ENCODE measurements around the gene SMNDC1.
"Not testable (repeated sequence)": the region's sequence is repeated elsewhere in the genome, so short reads cannot be mapped to it uniquely, and the experiment has no call there.

Gene SMNDC1

DNA sequence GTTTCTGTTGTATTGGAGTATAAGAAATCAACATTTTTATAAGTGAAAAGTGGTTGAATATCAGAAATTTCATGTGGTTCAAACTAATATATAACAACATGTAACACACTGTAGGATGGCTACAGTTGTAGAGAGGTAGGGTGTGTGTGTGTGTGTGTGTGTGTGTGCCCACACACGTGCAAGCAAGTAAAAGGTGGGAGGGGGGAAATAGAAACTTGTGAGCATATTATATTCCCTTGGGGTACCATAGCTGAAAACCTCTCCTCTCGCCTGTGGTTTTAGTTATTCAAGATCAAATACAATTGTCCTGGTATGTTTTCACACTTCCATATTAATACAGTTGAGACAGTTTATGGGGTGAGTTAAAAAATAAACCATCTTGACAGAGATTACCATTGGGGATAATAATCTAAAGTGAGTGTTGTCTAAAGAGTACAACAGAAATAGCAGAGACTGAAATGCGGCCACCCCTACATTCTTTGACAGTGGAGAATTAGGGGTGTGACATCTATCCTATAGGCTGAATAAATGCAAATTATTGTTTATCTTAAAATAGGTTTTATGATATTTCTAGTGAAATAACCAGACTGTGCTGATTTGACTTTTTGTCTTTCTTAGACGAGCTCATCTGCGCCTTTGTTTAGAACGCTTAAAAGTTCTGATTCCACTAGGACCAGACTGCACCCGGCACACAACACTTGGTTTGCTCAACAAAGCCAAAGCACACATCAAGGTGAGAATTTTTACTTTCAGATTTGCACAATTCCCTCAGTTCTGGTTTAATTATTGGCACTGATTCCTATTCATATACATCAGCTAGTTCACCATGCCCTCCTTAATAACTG is 25.9 kb downstream of the SMNDC1 start:
- DNase-seq, result no peak

GRCh38 chr10:110277591-110277990 is 27.1 kb downstream of the SMNDC1 start:
- no peak for DNase-seq

GRCh38 chr10:110276603-110277002 is 28.1 kb downstream of the SMNDC1 start:
- no peak for DNase-seq

DNA sequence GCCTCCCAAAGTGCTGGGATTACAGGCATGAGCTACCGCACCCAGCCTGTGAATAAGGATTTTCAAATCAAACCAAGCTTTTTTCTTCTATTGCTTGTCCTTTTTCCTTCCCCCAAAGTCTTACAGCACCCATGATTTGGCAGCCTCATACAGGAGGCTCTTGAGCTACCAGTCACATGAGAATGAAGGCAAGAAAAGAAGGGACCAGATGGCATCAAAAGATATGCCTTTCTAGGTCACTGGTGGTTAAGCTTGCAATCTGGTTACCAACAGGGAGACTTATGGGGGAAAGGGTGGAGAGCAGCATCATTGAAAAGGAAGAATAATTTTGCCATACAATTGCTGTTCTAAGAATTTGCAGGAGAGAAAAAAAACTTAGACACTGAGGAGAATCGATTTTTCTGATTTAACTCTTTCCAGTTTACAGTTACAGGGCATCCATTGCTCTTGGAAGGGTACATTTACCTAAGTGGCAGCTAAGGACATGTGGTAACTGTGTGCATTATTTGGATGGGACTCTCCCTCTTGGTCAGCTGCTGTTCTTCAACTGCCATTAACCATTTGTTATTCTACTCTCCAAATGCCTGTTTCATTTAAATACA is 29.5 kb downstream of the SMNDC1 start:
- DNase-seq, result no peak

DNA sequence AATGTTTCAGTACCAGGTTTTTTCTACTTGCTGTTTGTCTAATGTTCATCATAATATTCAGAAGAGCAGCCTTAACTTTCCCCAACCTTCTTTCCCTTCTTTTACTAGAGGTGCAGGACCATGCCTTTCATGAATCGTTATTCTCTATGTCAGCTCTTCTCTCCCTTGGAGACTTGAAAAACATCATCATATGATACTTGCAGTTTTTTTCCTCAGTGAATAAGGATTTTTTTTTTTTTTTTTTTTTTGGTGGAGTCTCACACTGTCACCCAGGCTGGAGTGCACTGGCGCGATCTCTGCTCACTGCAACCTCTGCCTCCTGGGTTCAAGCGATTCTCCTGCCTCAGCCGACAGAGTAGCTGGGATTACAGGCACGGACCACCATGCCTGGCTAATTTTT is 30.1 kb downstream of the SMNDC1 start:
- DNase-seq, result no peak

DNA sequence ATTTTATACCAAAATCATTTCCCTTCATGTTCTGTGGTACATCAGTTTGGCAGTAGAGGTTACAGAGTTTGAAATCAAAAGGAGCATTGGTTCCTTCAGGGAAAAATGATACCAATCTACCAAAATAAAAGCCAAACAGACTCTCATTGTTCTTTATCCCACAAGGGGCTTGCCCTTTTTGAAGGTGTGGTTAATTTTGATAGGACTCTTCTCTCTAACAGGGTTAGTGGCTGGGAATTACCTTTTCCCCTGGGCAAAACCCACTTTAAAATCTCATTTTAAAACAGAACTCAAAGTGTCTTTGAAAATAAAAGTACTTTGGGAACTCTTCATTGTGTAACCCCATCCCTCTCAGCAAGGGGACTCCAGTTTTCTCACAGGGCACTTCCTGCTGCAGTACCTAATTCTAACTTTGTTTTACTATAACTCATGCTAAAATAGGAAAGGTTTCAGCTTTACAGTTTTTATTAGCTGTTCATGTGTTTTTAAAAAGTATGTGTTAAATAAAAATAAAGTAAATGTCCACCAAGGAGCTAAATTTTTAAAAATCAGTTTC is 30.6 kb downstream of the SMNDC1 start:
- no peak for DNase-seq

GRCh38 chr10:110273474-110273873 is 31.2 kb downstream of the SMNDC1 start:
- DNase-seq, result peak in 1 of 2 donors; percentile 16

DNA sequence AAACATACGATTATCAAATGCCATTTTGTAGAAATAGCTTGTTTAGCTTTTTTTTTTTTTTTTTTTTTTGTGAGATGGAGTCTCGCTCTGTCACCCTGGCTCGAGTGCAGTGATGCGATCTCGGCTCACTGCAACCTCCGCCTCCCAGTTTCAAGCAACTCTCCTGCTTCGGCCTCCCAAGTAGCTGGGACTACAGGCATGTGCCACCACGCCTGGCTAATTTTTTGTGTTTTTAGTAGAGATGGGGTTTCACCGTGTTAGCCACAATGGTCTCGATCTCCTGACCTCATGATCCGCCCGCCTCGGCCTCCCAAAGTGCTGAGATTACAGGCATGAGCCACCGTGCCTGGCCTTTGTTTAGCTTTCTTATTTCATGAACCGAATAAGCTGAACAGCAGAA is 31.7 kb downstream of the SMNDC1 start:
- not testable (repeated sequence) for DNase-seq

- DNase-seq, result no peak
These were observed 35.1 kb downstream of the SMNDC1 start for GRCh38 chr10:110269374-110270318.

DNA sequence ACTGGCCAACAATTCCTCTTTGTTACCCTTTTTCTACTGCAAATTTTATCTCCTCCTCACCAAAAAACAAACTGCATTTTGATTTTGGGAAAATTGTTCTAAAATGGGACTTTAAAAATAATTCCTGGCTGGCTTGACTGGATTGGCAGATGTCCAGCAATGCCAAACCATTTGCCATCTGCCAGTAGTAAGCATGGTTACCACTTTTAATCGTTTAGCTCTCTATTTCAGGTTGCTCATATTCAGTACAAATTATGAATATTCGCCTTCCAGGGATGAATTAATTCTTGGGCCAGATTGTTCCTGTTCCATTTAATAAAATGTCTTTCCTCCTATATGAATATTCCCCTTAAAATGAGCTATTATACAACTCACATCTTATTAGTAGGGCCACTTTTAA is 35.7 kb downstream of the SMNDC1 start:
- DNase-seq, result no peak

- DNase-seq, result no peak
These were observed 36.3 kb downstream of the SMNDC1 start for GRCh38 chr10:110268442-110268841.

DNA sequence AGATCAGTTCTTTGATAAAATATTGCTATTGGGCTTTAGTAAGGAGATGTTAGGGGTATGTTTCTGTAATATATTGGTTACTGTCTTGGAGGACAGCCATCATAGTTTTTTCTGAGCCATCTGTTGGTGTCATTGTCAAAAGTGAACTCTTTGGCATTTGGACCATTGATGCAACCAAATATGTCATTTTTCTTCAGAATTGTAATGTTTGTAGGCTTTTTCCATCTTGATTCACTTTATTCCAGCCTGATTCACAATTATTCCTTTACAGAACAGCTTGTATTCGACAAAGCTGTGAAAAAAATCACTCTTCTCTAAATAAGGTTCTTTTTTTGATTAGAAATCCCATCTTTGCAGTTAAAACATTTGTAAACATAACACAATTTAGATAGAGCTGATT is 37.4 kb downstream of the SMNDC1 start:
- DNase-seq, result no peak

- DNase-seq, result no peak
These were observed 39.0 kb downstream of the SMNDC1 start for GRCh38 chr10:110265573-110266193.

- DNase-seq, result no peak
These were observed 41.6 kb downstream of the SMNDC1 start for GRCh38 chr10:110263164-110263563.

GRCh38 chr10:110260746-110261477 is 43.8 kb downstream of the SMNDC1 start:
- DNase-seq, result no peak

DNA sequence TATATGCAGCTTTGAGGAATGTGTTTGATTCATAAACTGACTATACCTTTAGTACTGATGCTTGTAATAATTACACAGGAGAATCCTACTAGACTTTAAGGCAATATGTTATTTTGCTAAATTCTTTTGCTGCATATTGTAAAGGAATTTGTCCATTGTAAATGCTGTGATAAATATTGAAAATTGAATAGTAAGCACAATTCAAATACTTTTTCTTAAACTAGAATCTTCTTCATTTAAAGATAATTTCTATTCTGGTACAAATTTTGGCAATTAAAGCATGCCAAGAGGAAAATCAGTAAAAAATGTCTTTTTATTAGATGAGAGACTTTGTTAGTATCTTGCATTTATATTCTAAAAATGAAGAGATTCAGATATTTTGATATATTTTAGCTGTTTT is 45.4 kb downstream of the SMNDC1 start:
- no peak for DNase-seq

DNA sequence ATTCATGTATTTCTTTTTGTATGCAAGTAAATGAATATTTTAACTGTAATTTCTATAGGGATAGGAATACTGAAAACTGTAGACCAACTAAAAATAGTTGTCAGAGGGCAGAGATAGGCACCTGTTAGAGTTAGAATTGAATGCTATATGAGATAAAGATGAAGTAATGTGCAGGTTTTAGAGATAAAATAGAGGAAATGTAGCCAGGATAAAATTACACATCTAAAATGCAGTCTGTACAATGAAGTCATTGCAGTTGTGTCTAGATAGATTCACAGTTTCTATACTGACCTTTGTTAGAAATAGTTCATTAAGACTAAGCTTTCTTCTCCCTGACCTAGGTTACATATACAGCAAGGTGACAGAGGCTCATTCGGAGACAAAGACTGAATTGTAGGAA is 46.2 kb downstream of the SMNDC1 start:
- DNase-seq, result no peak

DNA sequence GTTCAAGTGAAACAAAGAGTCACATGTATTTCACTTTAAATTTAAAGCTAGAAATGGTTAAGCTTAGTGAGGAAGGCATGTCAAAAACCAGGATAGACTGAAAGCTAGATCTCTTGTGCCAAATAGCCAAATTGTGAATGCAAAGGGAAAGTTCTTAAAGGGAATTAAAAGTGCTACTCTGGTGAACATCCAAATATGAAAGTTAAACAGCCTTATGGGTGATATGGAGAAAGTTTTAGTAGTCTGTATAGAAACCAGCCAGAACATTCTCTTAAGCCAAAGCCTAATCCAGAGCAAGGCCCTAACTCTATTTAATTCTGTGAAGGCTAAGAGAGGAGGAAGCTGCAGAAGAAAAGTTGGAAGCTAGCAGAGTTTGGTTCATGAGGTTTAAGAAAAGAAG is 50.3 kb downstream of the SMNDC1 start:
- no peak for DNase-seq

DNA sequence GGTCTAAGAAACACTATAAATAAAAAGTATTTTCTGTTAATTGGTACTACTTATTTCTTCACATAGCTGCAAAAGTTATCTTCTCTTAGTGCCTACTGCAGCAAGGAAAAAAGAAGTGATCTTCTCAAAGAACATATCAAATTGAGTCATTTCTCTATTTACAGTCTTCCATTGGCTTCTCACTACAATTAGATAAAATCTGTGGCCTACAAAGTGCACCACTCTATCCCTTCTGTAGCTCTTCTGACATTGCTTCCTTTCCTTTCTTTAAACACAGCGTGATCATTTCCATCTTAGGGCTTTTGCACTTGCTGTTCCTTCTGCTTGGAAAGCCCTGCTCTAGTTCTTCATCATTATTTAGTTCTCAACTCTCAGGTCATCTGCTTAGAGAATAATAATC is 52.6 kb downstream of the SMNDC1 start:
- DNase-seq, result no peak

DNA sequence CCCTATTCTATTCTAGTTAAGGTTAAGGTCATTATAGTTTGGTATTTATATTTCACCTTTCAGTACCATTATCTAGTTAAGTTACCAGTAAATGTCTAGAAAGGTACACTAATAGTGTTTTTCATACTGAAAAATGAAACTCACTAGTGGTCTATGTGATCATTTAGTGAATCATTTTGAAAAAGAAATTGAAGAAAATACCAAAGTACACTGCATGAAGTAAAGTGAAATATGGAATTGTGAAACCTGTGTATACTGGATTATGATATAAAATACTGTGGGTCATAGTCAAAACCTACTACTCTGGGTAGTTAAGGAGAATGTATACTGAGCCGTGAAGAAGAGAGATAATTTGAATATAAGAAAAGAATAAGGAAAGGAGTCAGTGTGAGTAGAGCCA is 53.3 kb downstream of the SMNDC1 start:
- not testable (repeated sequence) for DNase-seq

GRCh38 chr10:110249489-110249888 is 55.2 kb downstream of the SMNDC1 start:
- DNase-seq, result not testable (repeated sequence)

- DNase-seq, result not testable (repeated sequence)
These were observed 56.9 kb downstream of the SMNDC1 start for GRCh38 chr10:110247833-110248232.

All from stimulated activated CD4-positive, alpha-beta T cell treated with anti-CD3 and anti-CD28 coated beads, Interleukin-2, amount 100 ng/mL, for 48 hours (primary cell).